ENCODE data around the gene SPATS2. TPM values are rescaled to one million over a fixed set of nuclear protein-coding genes. Genes with fewer than 3 reads are reported as not detected.

Gene SPATS2
- total RNA-seq, 2 donors from 2014 or later = 17.2 to 21.9 TPM

DNA sequence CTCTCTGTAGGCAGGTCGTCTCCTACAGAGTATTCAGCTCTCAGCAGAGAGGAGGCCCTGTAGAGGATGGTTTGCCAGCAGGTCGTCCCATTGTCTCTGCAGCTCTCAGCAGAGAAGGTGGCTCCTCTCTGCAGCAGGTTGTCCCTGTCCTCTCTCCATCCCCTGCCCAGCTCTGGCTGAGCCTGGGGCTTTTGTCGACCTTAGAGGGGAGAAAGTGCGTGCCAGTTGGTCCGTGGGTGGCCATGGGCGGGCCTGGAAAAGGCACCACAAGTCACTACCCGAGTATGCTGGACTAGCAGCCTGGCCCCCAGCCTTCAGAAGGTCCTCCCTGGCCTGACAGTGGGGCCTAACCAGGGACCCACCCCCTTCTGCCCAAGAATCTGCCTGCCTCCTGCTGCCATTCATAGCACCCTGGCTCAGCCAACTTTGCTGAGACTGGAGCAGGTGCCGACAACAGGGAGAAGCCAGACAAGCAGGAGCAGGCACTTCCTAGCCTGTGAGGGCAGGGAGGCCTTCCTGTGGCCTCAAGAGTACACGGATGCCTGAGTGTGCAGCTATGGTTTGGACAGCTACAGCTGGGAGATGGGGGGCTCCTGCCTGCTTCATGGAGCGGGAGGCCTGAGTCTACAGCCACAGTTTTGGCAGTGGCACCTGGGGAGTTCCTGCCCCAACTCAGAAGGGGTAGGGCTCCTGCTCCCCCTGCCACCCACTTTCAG, 111.8 kb downstream of the SPATS2 start:
- TF ChIP-seq, protein P1, sequence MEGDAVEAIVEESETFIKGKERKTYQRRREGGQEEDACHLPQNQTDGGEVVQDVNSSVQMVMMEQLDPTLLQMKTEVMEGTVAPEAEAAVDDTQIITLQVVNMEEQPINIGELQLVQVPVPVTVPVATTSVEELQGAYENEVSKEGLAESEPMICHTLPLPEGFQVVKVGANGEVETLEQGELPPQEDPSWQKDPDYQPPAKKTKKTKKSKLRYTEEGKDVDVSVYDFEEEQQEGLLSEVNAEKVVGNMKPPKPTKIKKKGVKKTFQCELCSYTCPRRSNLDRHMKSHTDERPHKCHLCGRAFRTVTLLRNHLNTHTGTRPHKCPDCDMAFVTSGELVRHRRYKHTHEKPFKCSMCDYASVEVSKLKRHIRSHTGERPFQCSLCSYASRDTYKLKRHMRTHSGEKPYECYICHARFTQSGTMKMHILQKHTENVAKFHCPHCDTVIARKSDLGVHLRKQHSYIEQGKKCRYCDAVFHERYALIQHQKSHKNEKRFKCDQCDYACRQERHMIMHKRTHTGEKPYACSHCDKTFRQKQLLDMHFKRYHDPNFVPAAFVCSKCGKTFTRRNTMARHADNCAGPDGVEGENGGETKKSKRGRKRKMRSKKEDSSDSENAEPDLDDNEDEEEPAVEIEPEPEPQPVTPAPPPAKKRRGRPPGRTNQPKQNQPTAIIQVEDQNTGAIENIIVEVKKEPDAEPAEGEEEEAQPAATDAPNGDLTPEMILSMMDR (IDR thresholded peaks at IDR 0.05) = no peak
- Histone ChIP-seq H3K27me3 (no peaks in the 10 kb centered on the region), H3K9me3 (no peaks in the 10 kb centered on the region), H3K27ac (no peak overlapping the region), H3K9ac (ENCODE audit: low read depth in 2 of 2, low read length in 2 of 2) (no peak overlapping the region), H3K4me1 (no peaks in the 10 kb centered on the region), H3K36me3 (no peaks in the 10 kb centered on the region), H3K4me3 (no peak overlapping the region)
- DNase-seq = no peak
- intact Hi-C loops (cut with DNase I) = no loop called here

DNA sequence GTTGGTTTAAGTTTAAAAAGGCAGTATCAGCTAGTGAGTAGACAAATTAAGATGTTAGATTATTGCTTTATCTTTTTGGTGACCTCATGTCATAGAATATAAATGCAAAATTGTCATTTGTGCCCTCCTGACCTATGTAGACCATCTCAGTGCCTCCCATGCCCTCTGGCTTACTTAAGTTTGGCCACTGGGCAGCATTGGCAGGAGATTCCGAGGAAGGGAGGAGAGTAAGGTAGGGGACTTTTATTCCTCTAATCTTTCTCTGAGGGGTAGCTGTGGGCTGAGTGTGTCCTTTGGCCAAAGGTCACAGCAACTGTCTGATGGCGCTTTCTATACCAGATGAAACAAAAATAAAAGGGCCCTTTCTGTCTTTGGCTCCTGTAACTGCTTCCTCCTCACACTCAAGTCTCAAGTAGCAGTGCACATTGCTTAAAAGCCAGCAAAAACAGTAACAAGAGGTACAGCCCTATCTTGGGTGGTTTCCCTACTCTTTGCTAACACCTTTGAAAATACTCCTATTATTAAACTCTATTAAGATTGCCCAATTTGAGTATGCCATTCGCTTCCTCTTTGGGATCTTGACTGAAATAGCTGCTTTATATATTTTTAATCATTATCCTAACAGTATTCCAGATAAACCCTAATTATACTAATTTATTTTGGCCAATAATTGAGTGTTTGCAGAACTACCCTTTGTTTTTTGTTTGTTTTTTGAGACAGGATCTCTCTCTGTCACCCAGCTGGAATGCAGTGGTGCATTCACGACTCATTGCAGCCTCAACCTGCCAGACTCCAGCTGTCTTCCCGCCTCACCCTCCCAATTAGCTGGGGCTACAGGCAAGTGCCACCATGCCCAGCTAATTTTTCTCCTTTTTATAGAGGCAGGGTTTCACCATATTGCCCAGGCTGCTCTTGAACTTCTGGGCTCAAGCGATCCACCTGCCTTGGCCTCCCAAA, 115.1 kb downstream of the SPATS2 start:
- Histone ChIP-seq H3K4me1 (no peaks in the 10 kb centered on the region), H3K4me3 (no peak overlapping the region), H3K27me3 (no peaks in the 10 kb centered on the region), H3K27ac (no peak overlapping the region), H3K9me3 (no peaks in the 10 kb centered on the region), H3K9ac (ENCODE audit: low read depth in 2 of 2, low read length in 2 of 2) (no peak overlapping the region), H3K36me3 (no peaks in the 10 kb centered on the region)
- intact Hi-C loops (cut with DNase I) = no loop called here
- DNase-seq = no peak
- TF ChIP-seq, protein P1 (IDR thresholded peaks at IDR 0.05) = no peak

DNA sequence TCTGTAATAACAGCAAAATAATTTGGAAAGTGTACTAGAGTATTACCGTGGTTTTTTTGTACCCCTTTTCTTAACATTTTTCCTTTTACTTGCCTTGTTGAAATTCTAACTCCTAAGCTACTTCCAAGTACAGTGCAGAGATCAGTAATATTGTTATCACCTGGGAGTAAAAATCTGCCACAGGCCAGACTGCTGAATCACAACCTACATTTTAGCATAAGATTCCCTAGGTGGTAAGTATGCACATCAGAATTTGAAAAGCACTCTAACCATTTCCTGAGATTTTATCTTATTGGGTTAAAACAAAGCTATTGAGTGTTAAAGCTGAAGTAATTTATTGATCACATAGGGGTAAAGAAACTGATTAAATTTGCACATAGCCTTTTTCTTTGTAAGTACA, 116.4 kb downstream of the SPATS2 start:
- DNase-seq = no peak
- no peaks in the 10 kb centered on the region for H3K4me1 ChIP-seq
- no peaks in the 10 kb centered on the region for H3K36me3 ChIP-seq
- no peaks in the 10 kb centered on the region for H3K27me3 ChIP-seq
- intact Hi-C loops (cut with DNase I) = no loop called here
- H3K27ac ChIP-seq = no peak overlapping the region
- no peaks in the 10 kb centered on the region for H3K9me3 ChIP-seq
- no peak overlapping the region for H3K4me3 ChIP-seq
- TF ChIP-seq, protein P1 (IDR thresholded peaks at IDR 0.05) = no peak
- H3K9ac ChIP-seq (ENCODE audit: low read depth in 2 of 2, low read length in 2 of 2) = no peak overlapping the region

DNA sequence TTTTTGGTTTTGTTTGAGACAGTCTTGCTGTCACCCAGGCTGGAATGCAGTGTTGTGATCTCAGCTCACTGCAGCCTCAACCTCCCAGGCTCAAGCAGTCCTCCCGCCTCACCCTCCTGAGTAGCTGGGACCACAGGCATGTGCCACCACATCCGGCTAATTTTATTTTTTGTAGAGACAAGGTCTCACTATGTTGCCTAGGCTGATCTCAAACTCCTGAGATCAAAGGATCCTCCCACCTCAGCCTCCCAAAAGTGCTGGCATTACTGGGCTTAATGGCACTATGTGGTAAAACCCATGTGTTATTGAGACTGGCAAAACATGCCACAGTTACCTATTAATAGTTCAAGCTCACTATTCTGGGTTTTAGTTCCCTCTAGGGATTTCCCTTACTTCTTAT, 120.3 kb downstream of the SPATS2 start:
- no peak overlapping the region for H3K27ac ChIP-seq
- TF ChIP-seq, protein P1 (IDR thresholded peaks at IDR 0.05) = no peak
- H3K9me3 ChIP-seq = no peaks in the 10 kb centered on the region

DNA sequence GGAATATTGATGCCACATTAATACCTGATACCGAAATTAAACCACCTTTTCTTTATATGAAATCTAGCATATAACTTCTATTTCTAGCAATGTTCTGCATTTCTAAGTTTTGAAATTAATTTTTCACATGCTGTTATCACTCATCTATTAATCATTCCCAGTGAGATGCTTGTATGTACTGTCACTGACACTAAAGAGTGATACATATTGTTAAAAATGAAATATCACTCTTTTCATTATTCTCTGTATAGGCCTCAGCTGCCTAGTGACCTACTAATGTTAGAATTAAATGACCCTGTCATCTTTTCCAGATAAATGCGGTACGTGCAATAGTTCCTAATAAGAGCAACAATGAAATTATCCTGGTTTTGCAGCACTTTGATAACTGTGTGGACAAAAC, 121.9 kb downstream of the SPATS2 start:
- no peak for DNase-seq
- TF ChIP-seq, protein P1 (IDR thresholded peaks at IDR 0.05) = no peak
- Histone ChIP-seq H3K9ac (ENCODE audit: low read depth in 2 of 2, low read length in 2 of 2) (no peak overlapping the region), H3K4me3 (no peak overlapping the region), H3K4me1 (no peaks in the 10 kb centered on the region), H3K27ac (no peak overlapping the region), H3K27me3 (no peaks in the 10 kb centered on the region), H3K36me3 (peaks cover 5% of the 10 kb centered on the region), H3K9me3 (no peaks in the 10 kb centered on the region)
- intact Hi-C loops (cut with DNase I) = no loop called here

More for the DNA sequence above, 120.3 kb downstream of the SPATS2 start:
- Histone ChIP-seq H3K4me1 (no peaks in the 10 kb centered on the region), H3K9ac (ENCODE audit: low read depth in 2 of 2, low read length in 2 of 2) (no peak overlapping the region), H3K36me3 (peaks cover 5% of the 10 kb centered on the region), H3K4me3 (no peak overlapping the region), H3K27me3 (no peaks in the 10 kb centered on the region)
- no peak for DNase-seq
- intact Hi-C loops (cut with DNase I) = no loop called here
